ENCODE data around the gene ALKAL2. TPM values are rescaled to one million over a fixed set of nuclear protein-coding genes. Genes with fewer than 3 reads are reported as not detected.

ALKAL2 gene
- total and polyA plus RNA-seq, 8 donors = 21.2 to 93.6 (median 38.1) TPM

DNA sequence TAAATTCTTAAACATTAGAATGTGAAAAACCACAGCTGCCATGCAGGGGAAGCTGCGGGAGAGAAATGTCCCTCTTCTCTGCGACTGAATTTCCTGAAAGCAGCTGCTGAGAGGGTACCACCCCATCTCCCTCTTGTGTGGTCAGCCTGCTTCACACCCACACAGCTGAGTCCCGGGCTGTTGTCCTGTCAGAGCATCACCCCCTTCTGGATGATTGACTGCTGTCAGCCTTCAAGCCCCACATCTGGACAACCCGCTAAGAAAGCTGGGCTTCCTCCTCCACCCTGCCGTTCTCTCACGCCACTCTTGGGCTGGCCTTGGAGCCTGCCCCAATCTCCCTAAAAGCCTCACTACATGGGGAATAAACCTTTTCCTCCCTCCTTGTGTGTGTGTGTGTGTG is 50.0 kb downstream of the ALKAL2 start:
- Histone ChIP-seq H3K27ac (no peak overlapping the region), H3K36me3 (peaks cover 3 to 24% (median 5%) of the 10 kb centered on the region in 3 donors), H3K4me1 (peaks cover 0 to 2% (median 0%) of the 10 kb centered on the region in 3 donors), H3K27me3 (no peaks in the 10 kb centered on the region), H3K9me3 (no peaks in the 10 kb centered on the region), H3K4me3 (no peak overlapping the region)
- TF ChIP-seq, protein P1, sequence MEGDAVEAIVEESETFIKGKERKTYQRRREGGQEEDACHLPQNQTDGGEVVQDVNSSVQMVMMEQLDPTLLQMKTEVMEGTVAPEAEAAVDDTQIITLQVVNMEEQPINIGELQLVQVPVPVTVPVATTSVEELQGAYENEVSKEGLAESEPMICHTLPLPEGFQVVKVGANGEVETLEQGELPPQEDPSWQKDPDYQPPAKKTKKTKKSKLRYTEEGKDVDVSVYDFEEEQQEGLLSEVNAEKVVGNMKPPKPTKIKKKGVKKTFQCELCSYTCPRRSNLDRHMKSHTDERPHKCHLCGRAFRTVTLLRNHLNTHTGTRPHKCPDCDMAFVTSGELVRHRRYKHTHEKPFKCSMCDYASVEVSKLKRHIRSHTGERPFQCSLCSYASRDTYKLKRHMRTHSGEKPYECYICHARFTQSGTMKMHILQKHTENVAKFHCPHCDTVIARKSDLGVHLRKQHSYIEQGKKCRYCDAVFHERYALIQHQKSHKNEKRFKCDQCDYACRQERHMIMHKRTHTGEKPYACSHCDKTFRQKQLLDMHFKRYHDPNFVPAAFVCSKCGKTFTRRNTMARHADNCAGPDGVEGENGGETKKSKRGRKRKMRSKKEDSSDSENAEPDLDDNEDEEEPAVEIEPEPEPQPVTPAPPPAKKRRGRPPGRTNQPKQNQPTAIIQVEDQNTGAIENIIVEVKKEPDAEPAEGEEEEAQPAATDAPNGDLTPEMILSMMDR (IDR thresholded peaks at IDR 0.05) = no peak
- DNase-seq (no peak), FAIRE-seq (no peak), ATAC-seq (no peak)
- 83 to 86% methylated on average over 6 of the region's 6 CpGs for WGBS, 2 donors
- intact Hi-C loops (cut with DNase I) = no loop called here

DNA sequence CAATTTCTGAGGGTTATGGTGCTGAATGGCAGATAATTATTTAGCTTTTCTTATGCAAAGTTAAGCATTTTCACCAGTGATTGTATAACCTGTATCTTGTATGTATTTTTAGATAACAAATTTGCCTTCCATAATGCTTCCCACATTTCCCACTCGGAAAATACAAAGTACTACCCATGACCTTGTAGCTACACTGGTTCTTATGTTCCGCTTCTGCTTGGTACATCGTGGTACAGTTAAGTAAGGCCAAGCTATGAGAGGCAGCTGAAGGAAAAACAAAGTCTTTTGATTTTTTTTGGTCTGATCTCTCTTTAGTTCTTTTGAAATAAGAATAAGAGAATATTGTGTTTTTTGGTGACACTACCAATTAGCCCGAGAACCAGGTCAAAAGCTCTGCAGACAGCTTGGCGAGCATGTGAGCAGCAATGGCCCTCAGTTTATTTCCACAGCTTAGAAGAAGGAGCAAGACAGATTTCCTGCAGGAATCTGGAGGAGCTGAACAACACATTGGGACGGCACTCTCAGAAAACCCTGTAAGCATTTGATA is 50.8 kb downstream of the ALKAL2 start:
- no peak for DNase-seq
- H3K9me3 ChIP-seq = no peaks in the 10 kb centered on the region
- peaks cover 0 to 16% (median 5%) of the 10 kb centered on the region in 3 donors for H3K36me3 ChIP-seq
- peaks cover 0 to 9% (median 0%) of the 10 kb centered on the region in 3 donors for H3K4me1 ChIP-seq
- H3K4me3 ChIP-seq = no peak overlapping the region
- TF ChIP-seq, protein P1 (IDR thresholded peaks at IDR 0.05) = no peak
- ATAC-seq = no peak
- H3K27me3 ChIP-seq = no peaks in the 10 kb centered on the region
- no peak for FAIRE-seq
- 92 to 95% methylated on average over 6 of the region's 6 CpGs for WGBS, 2 donors
- intact Hi-C loops (cut with DNase I) = no loop called here
- no peak overlapping the region for H3K27ac ChIP-seq

DNA sequence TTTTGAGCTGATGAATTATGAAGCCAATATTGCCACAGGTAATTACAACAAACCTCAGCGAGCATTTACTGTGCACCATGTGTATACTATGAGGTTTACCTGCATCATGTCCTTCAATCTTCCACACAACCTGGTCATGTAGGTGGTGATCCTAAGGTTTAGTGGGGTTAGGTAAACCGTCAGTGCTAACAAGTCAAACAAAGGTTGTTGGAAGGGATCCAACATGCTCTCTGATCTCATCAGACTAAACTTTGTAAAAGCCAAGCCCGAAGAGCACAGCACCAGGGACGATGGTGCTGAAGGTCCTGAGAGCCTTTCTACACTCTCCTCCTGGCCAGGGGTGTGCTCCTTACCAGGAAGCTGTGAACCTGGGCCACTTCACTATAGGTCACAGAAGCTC is 53.5 kb downstream of the ALKAL2 start:
- DNase-seq (no peak), FAIRE-seq (no peak), ATAC-seq (peak in 1 of 4 donors; percentile 24)
- Histone ChIP-seq H3K27me3 (no peaks in the 10 kb centered on the region), H3K36me3 (peaks cover 5 to 30% (median 7%) of the 10 kb centered on the region in 3 donors), H3K4me3 (no peak overlapping the region), H3K4me1 (peaks cover 0 to 12% (median 0%) of the 10 kb centered on the region in 3 donors), H3K9me3 (no peaks in the 10 kb centered on the region), H3K27ac (peak overlapping the region in 1 of 4 donors; percentile 28)
- 49 to 62% methylated on average over 4 of the region's 4 CpGs for WGBS, 2 donors
- TF ChIP-seq, protein P1 (IDR thresholded peaks at IDR 0.05) = no peak
- intact Hi-C loops (cut with DNase I) = no loop called here

DNA sequence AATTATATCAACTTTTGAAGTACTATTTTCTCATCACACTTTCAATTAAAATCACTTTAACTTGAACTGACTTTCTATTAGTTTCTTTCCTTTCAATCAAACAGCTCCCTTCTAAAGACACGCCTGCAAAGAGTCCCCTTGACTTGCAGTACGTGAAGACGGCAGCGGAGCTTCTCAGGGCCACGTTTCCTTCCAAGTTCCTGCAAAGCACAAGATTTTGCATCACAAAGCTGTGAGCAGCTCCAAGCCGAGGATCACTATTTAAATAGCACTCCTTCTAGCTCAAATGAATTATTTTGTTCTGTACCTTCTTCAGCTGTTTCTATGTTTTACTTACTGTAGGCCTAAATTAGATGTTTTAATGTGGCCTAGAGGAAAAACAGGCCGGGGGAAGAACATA is 54.9 kb downstream of the ALKAL2 start:
- no peaks in the 10 kb centered on the region for H3K27me3 ChIP-seq
- no peak for ATAC-seq
- peaks cover 5 to 22% (median 7%) of the 10 kb centered on the region in 3 donors for H3K36me3 ChIP-seq
- FAIRE-seq = no peak
- H3K4me3 ChIP-seq = no peak overlapping the region
- no peaks in the 10 kb centered on the region for H3K9me3 ChIP-seq
- DNase-seq = no peak
- H3K4me1 ChIP-seq = peaks cover 0 to 12% (median 0%) of the 10 kb centered on the region in 3 donors
- TF ChIP-seq, protein P1 (IDR thresholded peaks at IDR 0.05) = no peak
- 78 to 96% methylated on average over 7 of the region's 7 CpGs for WGBS, 2 donors
- intact Hi-C loops (cut with DNase I) = no loop called here
- H3K27ac ChIP-seq = no peak overlapping the region

DNA sequence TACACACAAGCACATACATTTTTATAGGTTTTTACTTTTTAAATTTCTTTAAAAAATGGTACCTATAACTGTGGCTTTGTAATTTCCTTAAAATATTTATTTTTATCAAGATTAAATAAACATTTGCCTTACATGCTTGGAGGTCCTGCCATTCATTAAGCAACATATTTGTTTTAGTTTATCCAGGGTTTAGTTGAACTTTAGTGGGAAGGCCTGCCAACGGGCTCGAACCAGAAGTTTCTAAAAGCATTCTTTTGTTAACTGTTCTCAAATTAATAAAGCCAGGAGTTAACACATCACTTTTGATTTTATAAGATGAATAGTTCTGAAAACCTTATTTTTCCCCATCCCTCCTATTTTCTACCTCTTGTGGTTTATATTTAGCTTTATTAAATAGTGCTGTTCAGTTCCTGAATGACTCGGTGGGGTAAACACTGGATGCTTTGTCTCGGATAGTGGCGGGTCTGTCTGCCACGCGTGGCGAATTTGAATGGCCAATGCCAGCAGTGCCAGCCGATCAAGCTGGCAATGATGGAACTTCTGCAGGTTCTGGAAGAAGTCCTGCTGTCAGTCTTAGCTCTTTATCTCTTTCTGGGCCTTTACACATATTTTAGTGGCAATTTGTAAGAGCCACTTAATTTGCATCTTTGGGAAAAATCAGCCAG is 56.2 kb downstream of the ALKAL2 start:
- H3K36me3 ChIP-seq = peaks cover 5 to 30% (median 9%) of the 10 kb centered on the region in 3 donors
- WGBS, 2 donors = 42 to 48% methylated on average over 9 of the region's 9 CpGs

More for the DNA sequence above, 56.2 kb downstream of the ALKAL2 start:
- FAIRE-seq (no peak), ATAC-seq (peak in 3 of 4 donors; percentile 51 to 68 (median 55)), DNase-seq (peak in 1 of 6 donors; percentile 29)
- intact Hi-C loops (cut with DNase I) = no loop called here
- H3K4me3 ChIP-seq = no peak overlapping the region
- TF ChIP-seq, protein P1 (IDR thresholded peaks at IDR 0.05) = no peak
- H3K4me1 ChIP-seq = peaks cover 0 to 12% (median 0%) of the 10 kb centered on the region in 3 donors
- no peaks in the 10 kb centered on the region for H3K27me3 ChIP-seq
- H3K27ac ChIP-seq = peak overlapping the region in 2 of 4 donors; percentile 6 to 31
- H3K9me3 ChIP-seq = no peaks in the 10 kb centered on the region

Measured in pancreas (tissue), 10 donors.